Measurements from ENCODE around the gene ATP11B. TPM values are rescaled to one million over a fixed set of nuclear protein-coding genes. Genes with fewer than 3 reads are reported as not detected.

Gene ATP11B
- total RNA-seq, 1 donor from 2014 or later, result 32.3 TPM

GRCh38 chr3:182969277-182969676, 176.0 kb downstream of the ATP11B start:
- DNase-seq (no peak), ATAC-seq (no peak)
- intact Hi-C loops (cut with micrococcal nuclease), result no loop called here

GRCh38 chr3:182969853-182970252, 176.5 kb downstream of the ATP11B start:
- no peak for DNase-seq
- intact Hi-C loops (cut with micrococcal nuclease), result no loop called here
- ATAC-seq, result no peak

GRCh38 chr3:182970811-182971418, 177.6 kb downstream of the ATP11B start:
- DNase-seq (no peak), ATAC-seq (no peak)
- intact Hi-C loops (cut with micrococcal nuclease), result no loop called here

Other genes with a start within 250 kb of the ATP11B start
- gene DCUN1D1, start 187.0 kb downstream of the ATP11B start, total RNA-seq, result 39.5 TPM